Stimulated activated CD8-positive, alpha-beta memory T cell treated with anti-CD3 and anti-CD28 coated beads, Interleukin-4, amount 100 ng/mL, for 4 hours (primary cell): ENCODE measurements around the gene STK10.
"Not testable (repeated sequence)": the region's sequence is repeated elsewhere in the genome, so short reads cannot be mapped to it uniquely, and the experiment has no call there.

Experiments
- DNase-seq, 2 donors: peaks; one replicate each; pipeline ENCODE4 v3.0.0-alpha.2; 2020; ENCODE audit warnings: low read depth in 2 of 2, low spot score in 1 of 2

STK10 gene

GRCh38 chr5:172166030-172166826 is 21.8 kb downstream of the STK10 start:
- DNase-seq = no peak

- no peak for DNase-seq
Observed at GRCh38 chr5:172165465-172165864, 22.6 kb downstream of the STK10 start.

- no peak for DNase-seq
Observed at GRCh38 chr5:172164769-172165212, 23.2 kb downstream of the STK10 start.

GRCh38 chr5:172163346-172163745 is 24.7 kb downstream of the STK10 start:
- no peak for DNase-seq

- no peak for DNase-seq
Observed at GRCh38 chr5:172162987-172163343, 25.1 kb downstream of the STK10 start.

GRCh38 chr5:172162323-172162986 is 25.6 kb downstream of the STK10 start:
- DNase-seq = no peak

GRCh38 chr5:172160506-172160905 is 27.5 kb downstream of the STK10 start:
- no peak for DNase-seq

GRCh38 chr5:172159016-172159415 is 29.0 kb downstream of the STK10 start:
- DNase-seq = no peak

GRCh38 chr5:172156541-172156994 is 31.5 kb downstream of the STK10 start:
- no peak for DNase-seq

GRCh38 chr5:172155101-172155500 is 32.9 kb downstream of the STK10 start:
- DNase-seq = not testable (repeated sequence)

- no peak for DNase-seq
Observed at GRCh38 chr5:172153695-172154094, 34.3 kb downstream of the STK10 start.

GRCh38 chr5:172151661-172152210 is 36.3 kb downstream of the STK10 start:
- DNase-seq = no peak

GRCh38 chr5:172150514-172151425 is 37.3 kb downstream of the STK10 start:
- no peak for DNase-seq

- not testable (repeated sequence) for DNase-seq
Observed at GRCh38 chr5:172149481-172149880, 38.5 kb downstream of the STK10 start.

- no peak for DNase-seq
Observed at GRCh38 chr5:172149073-172149472, 39.0 kb downstream of the STK10 start.

GRCh38 chr5:172148381-172148780 is 39.6 kb downstream of the STK10 start:
- no peak for DNase-seq

- DNase-seq = no peak
Observed at GRCh38 chr5:172147857-172148256, 40.2 kb downstream of the STK10 start.

- DNase-seq = no peak
Observed at GRCh38 chr5:172146748-172147092, 41.3 kb downstream of the STK10 start.

- no peak for DNase-seq
Observed at GRCh38 chr5:172145870-172146747, 41.9 kb downstream of the STK10 start.
